WTC11 (cell line): ENCODE results near the gene NDST3. TPM values are rescaled to one million over a fixed set of nuclear protein-coding genes. Genes with fewer than 3 reads are reported as not detected.
A peak's percentile ranks its signal among the peaks of the same experiment; 100 is the strongest.

Experiments used
- ATAC-seq: fragments of 200-7000 bp; cut with Tn5 transposase; 2 replicates; pipeline ENCODE4 v1.10.0; 2021; ENCODE audit warnings: mild to moderate bottlenecking, moderate library complexity
- CTCF ChIA-PET: fragments of 300-600 bp; sonication (Branson Sonifier 250); formaldehyde crosslinking; loops from one replicate; lab custom pipeline; 2021; ENCODE audit warnings: antibody characterized with exemption; lab: Charles Lee
- POLR2A ChIA-PET: fragments of 350-600 bp; sonication (Branson Sonifier 250); formaldehyde crosslinking; loops from one replicate; lab custom pipeline; 2021; ENCODE audit warnings: antibody characterized with exemption; lab: Charles Lee
- DNase-seq: peaks from one replicate; pipeline ENCODE4 v3.0.0; 2021; ENCODE audit warnings: low spot score
- H3K27ac Mint-ChIP-seq: 2 replicates; pipeline ENCODE4 v1.8.0; 2021; ENCODE audit warnings: mixed read lengths
- H3K27me3 Mint-ChIP-seq: 2 replicates; pipeline ENCODE4 v1.8.0; 2021; ENCODE audit warnings: low read depth, mild to moderate bottlenecking, moderate library complexity, mixed read lengths
- H3K36me3 Mint-ChIP-seq: 2 replicates; pipeline ENCODE4 v1.8.0; 2021; ENCODE audit warnings: mixed read lengths
- H3K4me1 Mint-ChIP-seq: 2 replicates; pipeline ENCODE4 v1.8.0; 2022; ENCODE audit warnings: mixed read lengths
- H3K4me3 Mint-ChIP-seq: 2 replicates; pipeline ENCODE4 v1.8.0; 2021; ENCODE audit warnings: mild to moderate bottlenecking, moderate library complexity, mixed read lengths
- H3K9me3 Mint-ChIP-seq: 2 replicates; pipeline ENCODE4 v1.8.0; 2021; ENCODE audit warnings: mixed read lengths
- ATF1 ChIP-seq: sonication (generic); formaldehyde crosslinking; IDR thresholded peaks from 2 replicates; pipeline ENCODE4 v1.8.1; 2023; ENCODE audit warnings: mild to moderate bottlenecking, moderate library complexity, missing genetic modification reagents
- CREM ChIP-seq: sonication (generic); formaldehyde crosslinking; IDR thresholded peaks from 2 replicates; pipeline ENCODE4 v1.8.1; 2022; ENCODE audit warnings: mild to moderate bottlenecking, missing genetic modification reagents, moderate library complexity
- ELF4 ChIP-seq: sonication (generic); formaldehyde crosslinking; IDR thresholded peaks from 2 replicates; pipeline ENCODE4 v1.8.1; 2022; ENCODE audit warnings: low read depth, mild to moderate bottlenecking, moderate library complexity, missing genetic modification reagents
- EMX1 ChIP-seq: fragments of 250-450 bp; sonication (Bioruptor Pico); IDR thresholded peaks from 2 replicates; pipeline ENCODE4 v1.8.0; 2021; ENCODE audit warnings: mild to moderate bottlenecking
- ERG ChIP-seq: fragments of 250-450 bp; sonication (Bioruptor Pico); IDR thresholded peaks from 2 replicates; pipeline ENCODE4 v1.8.0; 2021; ENCODE audit warnings: mild to moderate bottlenecking
- HMGA2 ChIP-seq: fragments of 250-450 bp; sonication (Bioruptor Pico); IDR thresholded peaks from 2 replicates; pipeline ENCODE4 v1.4.0; 2021; ENCODE audit warnings: mild to moderate bottlenecking, moderate library complexity
- HMGXB4 ChIP-seq: sonication (generic); formaldehyde crosslinking; IDR thresholded peaks from 2 replicates; pipeline ENCODE4 v1.8.1; 2023; ENCODE audit warnings: mild to moderate bottlenecking, moderate library complexity, missing genetic modification reagents
- MXD4 ChIP-seq: fragments of 250-450 bp; sonication (Bioruptor Pico); IDR thresholded peaks from 2 replicates; pipeline ENCODE4 v1.8.0; 2021; ENCODE audit warnings: mild to moderate bottlenecking, moderate library complexity, borderline replicate concordance
- NFATC4 ChIP-seq: fragments of 250-450 bp; sonication (Bioruptor Pico); IDR thresholded peaks from 2 replicates; pipeline ENCODE4 v1.9.0; 2021; ENCODE audit warnings: mild to moderate bottlenecking
- NFE2L1 ChIP-seq: sonication (generic); formaldehyde crosslinking; IDR thresholded peaks from 2 replicates; pipeline ENCODE4 v1.8.1; 2023; ENCODE audit warnings: missing genetic modification reagents
- NR1H2 ChIP-seq: sonication (generic); formaldehyde crosslinking; IDR thresholded peaks from 2 replicates; pipeline ENCODE4 v1.9.0; 2021; ENCODE audit warnings: mild to moderate bottlenecking, moderate library complexity, missing genetic modification reagents
- NR2C2 ChIP-seq: sonication (generic); formaldehyde crosslinking; IDR thresholded peaks from 2 replicates; pipeline ENCODE4 v1.8.0; 2022; ENCODE audit warnings: mild to moderate bottlenecking, missing genetic modification reagents
- NR3C1 ChIP-seq: sonication (generic); formaldehyde crosslinking; conservative IDR thresholded peaks from 2 replicates; pipeline ENCODE4 v1.8.1; 2023; ENCODE audit warnings: low read depth, mild to moderate bottlenecking, missing genetic modification reagents
- SMAD4 ChIP-seq: sonication (generic); formaldehyde crosslinking; IDR thresholded peaks from 2 replicates; pipeline ENCODE4 v1.8.0; 2022; ENCODE audit warnings: mild to moderate bottlenecking, missing genetic modification reagents
- SP1 ChIP-seq: sonication (generic); formaldehyde crosslinking; conservative IDR thresholded peaks from 2 replicates; pipeline ENCODE4 v1.8.1; 2022; ENCODE audit warnings: missing genetic modification reagents
- TP53 ChIP-seq: sonication (generic); formaldehyde crosslinking; IDR thresholded peaks from 2 replicates; pipeline ENCODE4 v1.8.1; 2023; ENCODE audit warnings: mild to moderate bottlenecking, missing genetic modification reagents
- USF2 ChIP-seq: sonication (generic); formaldehyde crosslinking; IDR thresholded peaks from 2 replicates; pipeline ENCODE4 v1.8.1; 2023; ENCODE audit warnings: mild to moderate bottlenecking, missing genetic modification reagents, moderate library complexity
- ZBTB43 ChIP-seq: sonication (generic); formaldehyde crosslinking; IDR thresholded peaks from 2 replicates; pipeline ENCODE4 v1.8.1; 2023; ENCODE audit warnings: mild to moderate bottlenecking, missing genetic modification reagents
- ZNF138 ChIP-seq: sonication (generic); formaldehyde crosslinking; conservative IDR thresholded peaks from 2 replicates; pipeline ENCODE4 v1.8.1; 2022; ENCODE audit warnings: mild to moderate bottlenecking, moderate library complexity, missing genetic modification reagents
- ZNF232 ChIP-seq: sonication (generic); formaldehyde crosslinking; IDR thresholded peaks from 2 replicates; pipeline ENCODE4 v1.8.0; 2022; ENCODE audit warnings: mild to moderate bottlenecking, missing genetic modification reagents
- ZNF317 ChIP-seq: sonication (generic); formaldehyde crosslinking; IDR thresholded peaks from 2 replicates; pipeline ENCODE4 v1.8.1; 2023; ENCODE audit warnings: low read depth, mild to moderate bottlenecking, moderate library complexity, missing genetic modification reagents, borderline replicate concordance
- ZNF416 ChIP-seq: fragments of 250-450 bp; sonication (Bioruptor Pico); IDR thresholded peaks from 2 replicates; pipeline ENCODE4 v1.9.0; 2021; ENCODE audit warnings: mild to moderate bottlenecking, inconsistent platforms
- total RNA-seq: library from RNA; stranded (reverse); gene quantifications from 3 replicates; pipeline ENCODE4 v1.2.3, GENCODE V29; 2021
- TF ChIP-seq, protein P1 (sequence below): sonication (generic); formaldehyde crosslinking; IDR thresholded peaks from 2 replicates; pipeline ENCODE4 v1.8.1; 2022; ENCODE audit warnings: low read depth, mild to moderate bottlenecking, moderate library complexity, missing genetic modification reagents, borderline replicate concordance
- TF ChIP-seq, protein P2 (sequence below): sonication (generic); formaldehyde crosslinking; IDR thresholded peaks from 2 replicates; pipeline ENCODE4 v1.8.1; 2022; ENCODE audit warnings: missing genetic modification reagents, borderline replicate concordance
- TF ChIP-seq, protein P3 (sequence below): fragments of 250-450 bp; sonication (Bioruptor Pico); IDR thresholded peaks from 2 replicates; pipeline ENCODE4 v1.9.0; 2021; ENCODE audit warnings: mild to moderate bottlenecking, borderline replicate concordance

The NDST3 gene
- total RNA-seq, 1 experiment from 2014 or later = 0.37 TPM

GRCh38 chr4:118033148-118034052, 886 bp upstream of the NDST3 start:
- Mint-ChIP-seq H3K4me3 (peak overlapping the region; percentile 79), H3K27ac (no peak overlapping the region), H3K9me3 (no peaks in the 10 kb centered on the region), H3K36me3 (no peaks in the 10 kb centered on the region), H3K27me3 (peaks cover 16% of the 10 kb centered on the region), H3K4me1 (peaks cover 15% of the 10 kb centered on the region)
- peak; percentile 76 for DNase-seq
- CTCF ChIA-PET = interaction anchor here (0.5 to 1.8 kb wide), 11 partner anchors 14 to 899 kb away, joined by 3 to 9 read pairs (median 4); no protein-coding TSS in a partner anchor
- POLR2A ChIA-PET = no interaction called here
- peak; percentile 83 for ATAC-seq
- TF ChIP-seq USF2 (CRISPR knock-in tag) (no peak; the same call in 1 of the 2 replicates), SP1 (CRISPR knock-in tag) (peak; percentile 40; the same call in 1 of the 2 replicates), ZNF138 (CRISPR knock-in tag) (no peak), ZNF317 (CRISPR knock-in tag) (no peak; the same call in 1 of the 2 replicates), NR1H2 (no peak), ZNF416 (CRISPR knock-in tag) (no peak), NR2C2 (CRISPR knock-in tag) (no peak), CREM (peak; percentile 62; the same call in 1 of the 2 replicates), ZNF232 (no peak), MXD4 (CRISPR knock-in tag) (no peak), ELF4 (no peak), EMX1 (CRISPR knock-in tag) (0 out of 2 replicates have a peak, but pooled peaks have one; percentile 56), SMAD4 (CRISPR knock-in tag) (no peak), ZBTB43 (0 out of 2 replicates have a peak, but pooled peaks have one; percentile 36), HMGA2 (CRISPR knock-in tag) (no peak), TP53 (CRISPR knock-in tag) (0 out of 2 replicates have a peak, but pooled peaks have one; percentile 28), HMGXB4 (CRISPR knock-in tag) (peak; percentile 32; the same call in 1 of the 2 replicates), ATF1 (CRISPR knock-in tag) (no peak), NR3C1 (no peak), NFE2L1 (CRISPR knock-in tag) (no peak), NFATC4 (CRISPR knock-in tag) (no peak), ERG (CRISPR knock-in tag) (0 out of 2 replicates have a peak, but pooled peaks have one; percentile 30)
- TF ChIP-seq, protein P1, sequence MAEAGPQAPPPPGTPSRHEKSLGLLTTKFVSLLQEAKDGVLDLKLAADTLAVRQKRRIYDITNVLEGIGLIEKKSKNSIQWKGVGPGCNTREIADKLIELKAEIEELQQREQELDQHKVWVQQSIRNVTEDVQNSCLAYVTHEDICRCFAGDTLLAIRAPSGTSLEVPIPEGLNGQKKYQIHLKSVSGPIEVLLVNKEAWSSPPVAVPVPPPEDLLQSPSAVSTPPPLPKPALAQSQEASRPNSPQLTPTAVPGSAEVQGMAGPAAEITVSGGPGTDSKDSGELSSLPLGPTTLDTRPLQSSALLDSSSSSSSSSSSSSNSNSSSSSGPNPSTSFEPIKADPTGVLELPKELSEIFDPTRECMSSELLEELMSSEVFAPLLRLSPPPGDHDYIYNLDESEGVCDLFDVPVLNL (CRISPR knock-in tag) = no peak
- TF ChIP-seq, protein P2, sequence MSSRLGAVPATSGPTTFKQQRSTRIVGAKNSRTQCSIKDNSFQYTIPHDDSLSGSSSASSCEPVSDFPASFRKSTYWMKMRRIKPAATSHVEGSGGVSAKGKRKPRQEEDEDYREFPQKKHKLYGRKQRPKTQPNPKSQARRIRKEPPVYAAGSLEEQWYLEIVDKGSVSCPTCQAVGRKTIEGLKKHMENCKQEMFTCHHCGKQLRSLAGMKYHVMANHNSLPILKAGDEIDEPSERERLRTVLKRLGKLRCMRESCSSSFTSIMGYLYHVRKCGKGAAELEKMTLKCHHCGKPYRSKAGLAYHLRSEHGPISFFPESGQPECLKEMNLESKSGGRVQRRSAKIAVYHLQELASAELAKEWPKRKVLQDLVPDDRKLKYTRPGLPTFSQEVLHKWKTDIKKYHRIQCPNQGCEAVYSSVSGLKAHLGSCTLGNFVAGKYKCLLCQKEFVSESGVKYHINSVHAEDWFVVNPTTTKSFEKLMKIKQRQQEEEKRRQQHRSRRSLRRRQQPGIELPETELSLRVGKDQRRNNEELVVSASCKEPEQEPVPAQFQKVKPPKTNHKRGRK (CRISPR knock-in tag) = no peak
- TF ChIP-seq, protein P3, sequence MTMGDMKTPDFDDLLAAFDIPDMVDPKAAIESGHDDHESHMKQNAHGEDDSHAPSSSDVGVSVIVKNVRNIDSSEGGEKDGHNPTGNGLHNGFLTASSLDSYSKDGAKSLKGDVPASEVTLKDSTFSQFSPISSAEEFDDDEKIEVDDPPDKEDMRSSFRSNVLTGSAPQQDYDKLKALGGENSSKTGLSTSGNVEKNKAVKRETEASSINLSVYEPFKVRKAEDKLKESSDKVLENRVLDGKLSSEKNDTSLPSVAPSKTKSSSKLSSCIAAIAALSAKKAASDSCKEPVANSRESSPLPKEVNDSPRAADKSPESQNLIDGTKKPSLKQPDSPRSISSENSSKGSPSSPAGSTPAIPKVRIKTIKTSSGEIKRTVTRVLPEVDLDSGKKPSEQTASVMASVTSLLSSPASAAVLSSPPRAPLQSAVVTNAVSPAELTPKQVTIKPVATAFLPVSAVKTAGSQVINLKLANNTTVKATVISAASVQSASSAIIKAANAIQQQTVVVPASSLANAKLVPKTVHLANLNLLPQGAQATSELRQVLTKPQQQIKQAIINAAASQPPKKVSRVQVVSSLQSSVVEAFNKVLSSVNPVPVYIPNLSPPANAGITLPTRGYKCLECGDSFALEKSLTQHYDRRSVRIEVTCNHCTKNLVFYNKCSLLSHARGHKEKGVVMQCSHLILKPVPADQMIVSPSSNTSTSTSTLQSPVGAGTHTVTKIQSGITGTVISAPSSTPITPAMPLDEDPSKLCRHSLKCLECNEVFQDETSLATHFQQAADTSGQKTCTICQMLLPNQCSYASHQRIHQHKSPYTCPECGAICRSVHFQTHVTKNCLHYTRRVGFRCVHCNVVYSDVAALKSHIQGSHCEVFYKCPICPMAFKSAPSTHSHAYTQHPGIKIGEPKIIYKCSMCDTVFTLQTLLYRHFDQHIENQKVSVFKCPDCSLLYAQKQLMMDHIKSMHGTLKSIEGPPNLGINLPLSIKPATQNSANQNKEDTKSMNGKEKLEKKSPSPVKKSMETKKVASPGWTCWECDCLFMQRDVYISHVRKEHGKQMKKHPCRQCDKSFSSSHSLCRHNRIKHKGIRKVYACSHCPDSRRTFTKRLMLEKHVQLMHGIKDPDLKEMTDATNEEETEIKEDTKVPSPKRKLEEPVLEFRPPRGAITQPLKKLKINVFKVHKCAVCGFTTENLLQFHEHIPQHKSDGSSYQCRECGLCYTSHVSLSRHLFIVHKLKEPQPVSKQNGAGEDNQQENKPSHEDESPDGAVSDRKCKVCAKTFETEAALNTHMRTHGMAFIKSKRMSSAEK (CRISPR knock-in tag) = no peak
